ENCODE data around the gene NFKBIL1. TPM values are rescaled to one million over a fixed set of nuclear protein-coding genes. Genes with fewer than 3 reads are reported as not detected.

The NFKBIL1 gene
- total RNA-seq, 2 donors from 2014 or later: 28.0 to 36.6 TPM

- Mint-ChIP-seq H3K27me3 (ENCODE audit: low read depth) (no peaks in the 10 kb centered on the region), H3K36me3 (ENCODE audit: insufficient read depth in 2 of 2) (peaks cover 15 to 30% of the 10 kb centered on the region in 2 donors), H3K4me1 (ENCODE audit: low read depth) (peaks cover 14% of the 10 kb centered on the region), H3K9me3 (no peaks in the 10 kb centered on the region), H3K27ac (no peak overlapping the region), H3K4me3 (no peak overlapping the region)
- ATAC-seq (replicated peaks in 1 of 2) (peak in 1 of 2 donors; percentile 3), DNase-seq (no peak)
Observed at GRCh38 chr6:31529329-31530150, 17.9 kb upstream of the NFKBIL1 start.

GRCh38 chr6:31530659-31531058 is 16.7 kb upstream of the NFKBIL1 start:
- Mint-ChIP-seq H3K36me3 (ENCODE audit: insufficient read depth in 2 of 2) (peaks cover 21 to 41% of the 10 kb centered on the region in 2 donors), H3K4me3 (no peak overlapping the region)

GRCh38 chr6:31531162-31531561 is 16.2 kb upstream of the NFKBIL1 start:
- Mint-ChIP-seq H3K27ac (no peak overlapping the region), H3K36me3 (ENCODE audit: insufficient read depth in 2 of 2) (peaks cover 23 to 46% of the 10 kb centered on the region in 2 donors), H3K4me3 (no peak overlapping the region), H3K27me3 (ENCODE audit: low read depth) (no peaks in the 10 kb centered on the region), H3K9me3 (no peaks in the 10 kb centered on the region), H3K4me1 (ENCODE audit: low read depth) (peaks cover 30% of the 10 kb centered on the region)
- DNase-seq (no peak), ATAC-seq (replicated peaks in 1 of 2) (no peak)

More at GRCh38 chr6:31530659-31531058, 16.7 kb upstream of the NFKBIL1 start:
- Mint-ChIP-seq H3K4me1 (ENCODE audit: low read depth) (peaks cover 25% of the 10 kb centered on the region), H3K9me3 (no peaks in the 10 kb centered on the region), H3K27ac (no peak overlapping the region), H3K27me3 (ENCODE audit: low read depth) (no peaks in the 10 kb centered on the region)
- ATAC-seq (replicated peaks in 1 of 2) (no peak), DNase-seq (no peak)

- no peak overlapping the region for H3K27ac Mint-ChIP-seq
- H3K36me3 Mint-ChIP-seq (ENCODE audit: insufficient read depth in 2 of 2): peaks cover 23 to 53% of the 10 kb centered on the region in 2 donors
- H3K9me3 Mint-ChIP-seq: no peaks in the 10 kb centered on the region
- H3K27me3 Mint-ChIP-seq (ENCODE audit: low read depth): no peaks in the 10 kb centered on the region
- ATAC-seq (replicated peaks in 1 of 2): no peak
- peaks cover 37% of the 10 kb centered on the region for H3K4me1 Mint-ChIP-seq (ENCODE audit: low read depth)
- no peak overlapping the region for H3K4me3 Mint-ChIP-seq
- DNase-seq: no peak
Observed at GRCh38 chr6:31531771-31532643, 15.4 kb upstream of the NFKBIL1 start.

GRCh38 chr6:31532644-31533454 is 14.6 kb upstream of the NFKBIL1 start:
- Mint-ChIP-seq H3K4me3 (no peak overlapping the region), H3K4me1 (ENCODE audit: low read depth) (peaks cover 44% of the 10 kb centered on the region), H3K9me3 (no peaks in the 10 kb centered on the region), H3K27me3 (ENCODE audit: low read depth) (no peaks in the 10 kb centered on the region), H3K27ac (peak overlapping the region; percentile 86), H3K36me3 (ENCODE audit: insufficient read depth in 2 of 2) (peaks cover 25 to 57% of the 10 kb centered on the region in 2 donors)
- ATAC-seq (replicated peaks in 1 of 2) (no peak), DNase-seq (no peak)

GRCh38 chr6:31533455-31533841 is 14.0 kb upstream of the NFKBIL1 start:
- Mint-ChIP-seq H3K4me3 (no peak overlapping the region), H3K36me3 (ENCODE audit: insufficient read depth in 2 of 2) (peaks cover 28 to 60% of the 10 kb centered on the region in 2 donors), H3K27ac (peak overlapping the region; percentile 86), H3K4me1 (ENCODE audit: low read depth) (peaks cover 48% of the 10 kb centered on the region), H3K27me3 (ENCODE audit: low read depth) (no peaks in the 10 kb centered on the region), H3K9me3 (no peaks in the 10 kb centered on the region)
- DNase-seq (no peak), ATAC-seq (replicated peaks in 1 of 2) (peak in 1 of 2 donors; percentile 38)

- peak overlapping the region; percentile 55 for H3K27ac Mint-ChIP-seq
Observed at GRCh38 chr6:31534011-31534410, 13.4 kb upstream of the NFKBIL1 start.

GRCh38 chr6:31534521-31535040 is 12.8 kb upstream of the NFKBIL1 start:
- DNase-seq (no peak), ATAC-seq (replicated peaks in 1 of 2) (no peak)
- Mint-ChIP-seq H3K36me3 (ENCODE audit: insufficient read depth in 2 of 2) (peaks cover 39 to 71% of the 10 kb centered on the region in 2 donors), H3K27me3 (ENCODE audit: low read depth) (no peaks in the 10 kb centered on the region), H3K9me3 (no peaks in the 10 kb centered on the region), H3K4me1 (ENCODE audit: low read depth) (peaks cover 59% of the 10 kb centered on the region), H3K27ac (no peak overlapping the region), H3K4me3 (no peak overlapping the region)

More at GRCh38 chr6:31534011-31534410, 13.4 kb upstream of the NFKBIL1 start:
- Mint-ChIP-seq H3K9me3 (no peaks in the 10 kb centered on the region), H3K4me3 (no peak overlapping the region), H3K4me1 (ENCODE audit: low read depth) (peaks cover 53% of the 10 kb centered on the region), H3K36me3 (ENCODE audit: insufficient read depth in 2 of 2) (peaks cover 33 to 65% of the 10 kb centered on the region in 2 donors), H3K27me3 (ENCODE audit: low read depth) (no peaks in the 10 kb centered on the region)
- DNase-seq (no peak), ATAC-seq (replicated peaks in 1 of 2) (no peak)

- no peaks in the 10 kb centered on the region for H3K27me3 Mint-ChIP-seq (ENCODE audit: low read depth)
- H3K27ac Mint-ChIP-seq: peak overlapping the region; percentile 9
- peak overlapping the region in 1 of 2 donors; percentile 0 for H3K4me3 Mint-ChIP-seq
- ATAC-seq (replicated peaks in 1 of 2) (peak in 1 of 2 donors; percentile 11), DNase-seq (no peak)
- peaks cover 41 to 71% of the 10 kb centered on the region in 2 donors for H3K36me3 Mint-ChIP-seq (ENCODE audit: insufficient read depth in 2 of 2)
- peaks cover 69% of the 10 kb centered on the region for H3K4me1 Mint-ChIP-seq (ENCODE audit: low read depth)
- H3K9me3 Mint-ChIP-seq: no peaks in the 10 kb centered on the region
Observed at GRCh38 chr6:31535538-31536324, 11.7 kb upstream of the NFKBIL1 start.

GRCh38 chr6:31538805-31539400 is 8.5 kb upstream of the NFKBIL1 start:
- DNase-seq (no peak), ATAC-seq (replicated peaks in 1 of 2) (no peak)
- no peaks in the 10 kb centered on the region for H3K27me3 Mint-ChIP-seq (ENCODE audit: low read depth)
- peak overlapping the region; percentile 96 for H3K27ac Mint-ChIP-seq
- peaks cover 56% of the 10 kb centered on the region for H3K4me1 Mint-ChIP-seq (ENCODE audit: low read depth)
- peak overlapping the region; percentile 83 to 99 for H3K4me3 Mint-ChIP-seq
- H3K9me3 Mint-ChIP-seq: no peaks in the 10 kb centered on the region
- H3K36me3 Mint-ChIP-seq (ENCODE audit: insufficient read depth in 2 of 2): peaks cover 41 to 70% of the 10 kb centered on the region in 2 donors

- no peaks in the 10 kb centered on the region for H3K9me3 Mint-ChIP-seq
- no peaks in the 10 kb centered on the region for H3K27me3 Mint-ChIP-seq (ENCODE audit: low read depth)
- H3K4me1 Mint-ChIP-seq (ENCODE audit: low read depth): peaks cover 48% of the 10 kb centered on the region
- H3K36me3 Mint-ChIP-seq (ENCODE audit: insufficient read depth in 2 of 2): peaks cover 34 to 53% of the 10 kb centered on the region in 2 donors
- ATAC-seq (replicated peaks in 1 of 2): no peak
- peak overlapping the region; percentile 96 for H3K27ac Mint-ChIP-seq
- H3K4me3 Mint-ChIP-seq: peak overlapping the region; percentile 83 to 99
- DNase-seq: no peak
Observed at GRCh38 chr6:31540640-31541039, 6.8 kb upstream of the NFKBIL1 start.
